Measurements from ENCODE around the gene PDE6A. TPM values are rescaled to one million over a fixed set of nuclear protein-coding genes. Genes with fewer than 3 reads are reported as not detected.

PDE6A gene
- total RNA-seq, 2 experiments from 2014 or later, result not detected

DNA sequence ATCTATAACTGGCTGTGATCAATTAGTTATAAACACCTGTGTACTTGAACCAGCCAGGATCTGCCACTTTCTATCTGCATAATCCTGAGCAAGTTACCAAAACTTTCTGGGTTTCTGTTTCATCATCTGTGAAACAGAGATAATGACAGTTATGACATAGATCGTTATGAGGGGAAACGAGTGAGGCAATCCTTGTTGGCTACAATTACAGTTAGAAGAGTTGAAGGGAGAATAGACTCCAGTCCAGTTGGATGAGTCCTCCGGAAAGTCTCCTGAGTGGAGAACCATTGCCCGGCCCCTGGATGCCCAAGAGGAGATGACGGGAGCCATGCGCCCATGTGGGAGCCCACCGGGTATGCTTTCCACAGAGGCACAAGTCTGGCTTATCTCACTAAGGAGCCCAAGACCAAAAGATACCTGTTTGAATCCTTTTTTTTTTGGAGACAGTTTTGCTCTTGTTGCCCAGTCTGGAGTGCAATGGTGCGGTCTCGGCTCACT, 4.5 kb downstream of the PDE6A start:
- Histone ChIP-seq H4K20me1 (ENCODE audit: insufficient read depth, low read length) (no peaks in the 10 kb centered on the region), H3K79me2 (ENCODE audit: insufficient read depth, low read depth, low read length) (no peaks in the 10 kb centered on the region), H3K4me2 (ENCODE audit: low read length) (no peak overlapping the region), H2AFZ (ENCODE audit: low read length) (no peak overlapping the region), H3K9me2 (ENCODE audit: insufficient read depth, low read length) (no peaks in the 10 kb centered on the region), H3K36me3 (ENCODE audit: insufficient read depth, low read length) (no peaks in the 10 kb centered on the region), H3K4me3 (ENCODE audit: low read depth, low read length, poor library complexity, severe bottlenecking) (no peak overlapping the region), H3K27ac (ENCODE audit: low read depth, low read length, poor library complexity, severe bottlenecking) (no peak overlapping the region), H3K9me3 (ENCODE audit: low read length) (no peaks in the 10 kb centered on the region), H3K4me1 (ENCODE audit: insufficient read depth, low read length, poor library complexity, severe bottlenecking) (no peaks in the 10 kb centered on the region)
- TF ChIP-seq EZH2phosphoT487 (IDR thresholded peaks at IDR 0.05; ENCODE audit: borderline replicate concordance, low read depth, low read length), result no peak
- TF ChIP-seq, protein P1, sequence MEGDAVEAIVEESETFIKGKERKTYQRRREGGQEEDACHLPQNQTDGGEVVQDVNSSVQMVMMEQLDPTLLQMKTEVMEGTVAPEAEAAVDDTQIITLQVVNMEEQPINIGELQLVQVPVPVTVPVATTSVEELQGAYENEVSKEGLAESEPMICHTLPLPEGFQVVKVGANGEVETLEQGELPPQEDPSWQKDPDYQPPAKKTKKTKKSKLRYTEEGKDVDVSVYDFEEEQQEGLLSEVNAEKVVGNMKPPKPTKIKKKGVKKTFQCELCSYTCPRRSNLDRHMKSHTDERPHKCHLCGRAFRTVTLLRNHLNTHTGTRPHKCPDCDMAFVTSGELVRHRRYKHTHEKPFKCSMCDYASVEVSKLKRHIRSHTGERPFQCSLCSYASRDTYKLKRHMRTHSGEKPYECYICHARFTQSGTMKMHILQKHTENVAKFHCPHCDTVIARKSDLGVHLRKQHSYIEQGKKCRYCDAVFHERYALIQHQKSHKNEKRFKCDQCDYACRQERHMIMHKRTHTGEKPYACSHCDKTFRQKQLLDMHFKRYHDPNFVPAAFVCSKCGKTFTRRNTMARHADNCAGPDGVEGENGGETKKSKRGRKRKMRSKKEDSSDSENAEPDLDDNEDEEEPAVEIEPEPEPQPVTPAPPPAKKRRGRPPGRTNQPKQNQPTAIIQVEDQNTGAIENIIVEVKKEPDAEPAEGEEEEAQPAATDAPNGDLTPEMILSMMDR (conservative IDR thresholded peaks at IDR 0.05; ENCODE audit: low read length), result no peak
- ChIA-PET CTCF (ENCODE audit: unreplicated experiment) (no interaction called here), POLR2A (no interaction called here)
- intact Hi-C loops (cut with micrococcal nuclease; ENCODE audit: unreplicated experiment), result no loop called here
- no peak for DNase-seq (ENCODE audit: low spot score)
- no TSS peak for BruUV-seq (replicated peaks)

DNA sequence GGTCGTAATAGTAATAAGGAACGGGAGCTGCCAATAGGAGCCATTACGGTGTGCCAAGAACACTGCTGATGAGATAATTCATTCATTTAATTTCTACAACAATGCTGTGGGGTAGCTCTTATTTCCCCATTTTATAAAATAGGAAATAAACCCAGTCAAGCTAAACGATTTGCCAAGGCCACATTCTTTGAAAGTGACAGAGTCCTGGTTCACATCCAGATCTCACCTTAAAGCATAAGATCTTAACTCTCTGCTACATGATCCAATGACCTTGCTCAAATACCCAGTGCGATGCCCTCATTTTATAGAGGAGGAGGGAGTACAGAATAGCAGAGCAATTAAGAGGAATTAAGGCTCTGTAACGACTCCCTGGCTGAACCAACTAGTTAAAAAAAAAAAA, 5.0 kb downstream of the PDE6A start:
- H2AFZ ChIP-seq (ENCODE audit: low read length), result no peak overlapping the region
- H4K20me1 ChIP-seq (ENCODE audit: insufficient read depth, low read length), result no peaks in the 10 kb centered on the region
- no peaks in the 10 kb centered on the region for H3K4me1 ChIP-seq (ENCODE audit: insufficient read depth, low read length, poor library complexity, severe bottlenecking)
- no peaks in the 10 kb centered on the region for H3K79me2 ChIP-seq (ENCODE audit: insufficient read depth, low read depth, low read length)
- H3K4me3 ChIP-seq (ENCODE audit: low read depth, low read length, poor library complexity, severe bottlenecking), result no peak overlapping the region
- no peak overlapping the region for H3K27ac ChIP-seq (ENCODE audit: low read depth, low read length, poor library complexity, severe bottlenecking)
- no TSS peak for BruUV-seq (replicated peaks)
- no peaks in the 10 kb centered on the region for H3K9me3 ChIP-seq (ENCODE audit: low read length)
- DNase-seq (ENCODE audit: low spot score), result no peak
- TF ChIP-seq, protein P1 (conservative IDR thresholded peaks at IDR 0.05; ENCODE audit: low read length), result no peak
- TF ChIP-seq EZH2phosphoT487 (IDR thresholded peaks at IDR 0.05; ENCODE audit: borderline replicate concordance, low read depth, low read length), result no peak
- ChIA-PET CTCF (ENCODE audit: unreplicated experiment) (interaction anchor here (0.9 kb wide), 1 partner anchor 20 kb away, joined by 3 read pairs; no protein-coding TSS in a partner anchor), POLR2A (no interaction called here)
- no peaks in the 10 kb centered on the region for H3K9me2 ChIP-seq (ENCODE audit: insufficient read depth, low read length)
- no peaks in the 10 kb centered on the region for H3K36me3 ChIP-seq (ENCODE audit: insufficient read depth, low read length)
- H3K4me2 ChIP-seq (ENCODE audit: low read length), result no peak overlapping the region
- intact Hi-C loops (cut with micrococcal nuclease; ENCODE audit: unreplicated experiment), result no loop called here

- Histone ChIP-seq H2AFZ (ENCODE audit: low read length) (no peak overlapping the region), H3K4me2 (ENCODE audit: low read length) (no peak overlapping the region), H3K79me2 (ENCODE audit: insufficient read depth, low read depth, low read length) (no peaks in the 10 kb centered on the region), H3K9me3 (ENCODE audit: low read length) (no peaks in the 10 kb centered on the region), H4K20me1 (ENCODE audit: insufficient read depth, low read length) (no peaks in the 10 kb centered on the region), H3K36me3 (ENCODE audit: insufficient read depth, low read length) (no peaks in the 10 kb centered on the region), H3K27ac (ENCODE audit: low read depth, low read length, poor library complexity, severe bottlenecking) (no peak overlapping the region), H3K9me2 (ENCODE audit: insufficient read depth, low read length) (no peaks in the 10 kb centered on the region), H3K4me1 (ENCODE audit: insufficient read depth, low read length, poor library complexity, severe bottlenecking) (no peaks in the 10 kb centered on the region), H3K4me3 (ENCODE audit: low read depth, low read length, poor library complexity, severe bottlenecking) (no peak overlapping the region)
- intact Hi-C loops (cut with micrococcal nuclease; ENCODE audit: unreplicated experiment), result no loop called here
- POLR2A ChIA-PET, result no interaction called here
- TF ChIP-seq EZH2phosphoT487 (IDR thresholded peaks at IDR 0.05; ENCODE audit: borderline replicate concordance, low read depth, low read length), result no peak
- TF ChIP-seq, protein P1 (conservative IDR thresholded peaks at IDR 0.05; ENCODE audit: low read length), result no peak
- DNase-seq (ENCODE audit: low spot score), result no peak
- CTCF ChIA-PET (ENCODE audit: unreplicated experiment), result interaction anchor here (0.9 kb wide), 1 partner anchor 21 kb away, joined by 3 read pairs; no protein-coding TSS in a partner anchor
- no TSS peak for BruUV-seq (replicated peaks)
Measured at GRCh38 chr5:149938791-149939358, 5.7 kb downstream of the PDE6A start.

All from OCI-LY7 (cell line).